HCT116 (cell line): Measurements from ENCODE around the gene MAJIN. TPM values are rescaled to one million over a fixed set of nuclear protein-coding genes. Genes with fewer than 3 reads are reported as not detected.

Experiments used
- ATAC-seq: fragments of 200-7000 bp; cut with Tn5 transposase; 2 replicates; pipeline ENCODE4 v1.9.1; 2020; ENCODE audit warnings: mild to moderate bottlenecking, moderate library complexity
- BruUV-seq: library from RNA; stranded (reverse); fragments of 400-500 nt; replicated peaks from 2 replicates; lab custom pipeline; 2021; lab: Mats Ljungman, UMichigan
- CTCF ChIA-PET: fragments of 300-600 bp; sonication (Branson Sonifier 250); formaldehyde crosslinking; loops from one replicate; lab custom pipeline; 2021; ENCODE audit warnings: antibody characterized with exemption; lab: Charles Lee
- POLR2A ChIA-PET: fragments of 300-600, 350-600 bp; sonication (Branson Sonifier 250); formaldehyde crosslinking; loops from one replicate; lab custom pipeline; 2021; ENCODE audit warnings: antibody characterized with exemption; lab: Charles Lee
- RAD21 ChIA-PET, 2 experiments: fragments of 300-600 bp; sonication (Branson Sonifier 250); formaldehyde crosslinking; loops; one replicate each; lab custom pipeline; 2023; ENCODE audit warnings: low total read pairs in 2 of 2; ENCODE audit not compliant: uncharacterized antibody in 2 of 2, unreplicated experiment in 2 of 2, low non-redundant PET in 1 of 2; lab: Charles Lee
- DNase-seq: peaks from one replicate; pipeline ENCODE4 v3.0.0-alpha.2; 2010; ENCODE audit warnings: low read depth, low spot score
- H2AFZ ChIP-seq: fragments of 200-600 bp; shearing (Covaris generic), sonication (generic); 2 replicates; pipeline ENCODE4 v1.6.1; 2017; ENCODE audit warnings: low read depth, mixed run types, mixed read lengths, antibody characterized with exemption, low read length; ENCODE audit not compliant: poor library complexity, severe bottlenecking
- H3K27ac ChIP-seq: 2 replicates; pipeline ENCODE4 v1.5.1; 2012; ENCODE audit warnings: low read depth, low read length
- H3K27me3 ChIP-seq: fragments of 200-600 bp; sonication (generic); 2 replicates; pipeline ENCODE4 v1.6.1; 2016; ENCODE audit warnings: mixed run types, low read length, mixed read lengths; ENCODE audit not compliant: insufficient read depth
- H3K36me3 ChIP-seq, 2 experiments: fragments of 200-500 bp in 1 of 2; fragments of 200-600 bp in 1 of 2; sonication (Bioruptor generic) in 1 of 2; sonication (generic) in 1 of 2; 2 replicates each; pipeline versions ENCODE4 v1.5.1 to v1.6.1; 2014 to 2016; ENCODE audit warnings: low read length in 2 of 2, inconsistent platforms in 1 of 2, mixed read lengths in 1 of 2, mixed run types in 1 of 2; ENCODE audit not compliant: insufficient read depth in 2 of 2, control insufficient read depth in 1 of 2
- H3K4me1 ChIP-seq, 2 experiments: fragments of 200-600 bp in 1 of 2; sonication (generic) in 1 of 2; 2 replicates each; pipeline versions ENCODE4 v1.5.1 to v1.6.1; 2012 to 2017; ENCODE audit warnings: low read length in 2 of 2, inconsistent platforms in 1 of 2, mild to moderate bottlenecking in 1 of 2, mixed read lengths in 1 of 2, mixed run types in 1 of 2, moderate library complexity in 1 of 2; ENCODE audit not compliant: insufficient read depth in 2 of 2, control insufficient read depth in 1 of 2
- H3K4me2 ChIP-seq: fragments of 200-600 bp; sonication (generic); 2 replicates; pipeline ENCODE4 v1.6.1; 2017; ENCODE audit warnings: mixed run types, low read length, mixed read lengths
- H3K4me3 ChIP-seq, 2 experiments: fragments of 200-600 bp in 1 of 2; sonication (generic) in 1 of 2; replicated peaks in 1 of 2; 2 replicates each; pipeline ENCODE4 v1.5.1; 2011 to 2016; ENCODE audit warnings: low read length in 2 of 2, control low read depth in 1 of 2, low read depth in 1 of 2, mild to moderate bottlenecking in 1 of 2, mixed read lengths in 1 of 2, mixed run types in 1 of 2
- H3K79me2 ChIP-seq: fragments of 200-600 bp; sonication (generic); 2 replicates; pipeline ENCODE4 v1.6.1; 2017; ENCODE audit warnings: mild to moderate bottlenecking, mixed run types, low read length, moderate library complexity, mixed read lengths; ENCODE audit not compliant: insufficient read depth
- H3K9ac ChIP-seq: fragments of 200-600 bp; sonication (generic); 2 replicates; pipeline ENCODE4 v1.6.1; 2016; ENCODE audit warnings: low read length, mixed read lengths
- H3K9me2 ChIP-seq: fragments of 200-600 bp; sonication (generic), shearing (Covaris generic); 2 replicates; pipeline ENCODE4 v1.6.1; 2017; ENCODE audit warnings: mixed run types, mild to moderate bottlenecking, moderate library complexity; ENCODE audit not compliant: insufficient read depth
- H3K9me3 ChIP-seq, 2 experiments: fragments of 200-500 bp in 1 of 2; fragments of 200-600 bp in 1 of 2; sonication (Bioruptor generic) in 1 of 2; sonication (generic) in 1 of 2; 2 replicates each; pipeline ENCODE4 v1.6.1; 2014 to 2017; ENCODE audit warnings: low read length in 2 of 2, mixed read lengths in 2 of 2, inconsistent platforms in 1 of 2, low read depth in 1 of 2, mild to moderate bottlenecking in 1 of 2, mixed run types in 1 of 2, moderate library complexity in 1 of 2; ENCODE audit not compliant: control insufficient read depth in 1 of 2, insufficient read depth in 1 of 2
- H4K20me1 ChIP-seq: fragments of 200-600 bp; sonication (generic), shearing (Covaris generic); 2 replicates; pipeline ENCODE4 v1.6.1; 2017; ENCODE audit warnings: mixed run types, mild to moderate bottlenecking, moderate library complexity; ENCODE audit not compliant: insufficient read depth
- CBX3 ChIP-seq: IDR thresholded peaks from 2 replicates; pipeline ENCODE4 v1.6.1; 2012; ENCODE audit warnings: low read depth
- CEBPB ChIP-seq: IDR thresholded peaks from 2 replicates; pipeline ENCODE4 v1.6.1; 2012; ENCODE audit warnings: low read depth
- ELF1 ChIP-seq: IDR thresholded peaks from 2 replicates; pipeline ENCODE4 v1.6.1; 2012; ENCODE audit warnings: low read depth, borderline replicate concordance
- EZH2 ChIP-seq: fragments of 200-600 bp; sonication (generic); IDR thresholded peaks from 2 replicates; pipeline ENCODE4 v1.6.1; 2017; ENCODE audit warnings: antibody characterized with exemption, mixed run types
- EZH2phosphoT487 ChIP-seq: fragments of 200-600 bp; IDR thresholded peaks from 2 replicates; pipeline ENCODE4 v1.6.1; 2018; ENCODE audit warnings: antibody characterized with exemption, borderline replicate concordance
- FOSL1 ChIP-seq: IDR thresholded peaks from 2 replicates; pipeline ENCODE4 v1.6.1; 2012; ENCODE audit warnings: low read depth
- MAX ChIP-seq: IDR thresholded peaks from 2 replicates; pipeline ENCODE4 v1.6.1; 2012
- TCF7L2 ChIP-seq: IDR thresholded peaks from 2 replicates; pipeline ENCODE4 v1.7.0; 2011; ENCODE audit warnings: borderline replicate concordance, inconsistent platforms; ENCODE audit not compliant: insufficient read depth, insufficient read length; ENCODE audit errors: extremely low read depth
- intact Hi-C: fragments of 100-400 bp; cut with micrococcal nuclease; formaldehyde crosslinking; loops from 2 replicates; pipeline ENCODE4 v1.10.0; 2022
- total RNA-seq: library from RNA; stranded (reverse); gene quantifications from one replicate; pipeline ENCODE4 v1.2.1, GENCODE V29; 2021; ENCODE audit not compliant: unreplicated experiment
- TF ChIP-seq, protein P1 (sequence below): IDR thresholded peaks from 2 replicates; pipeline ENCODE4 v1.6.1; 2011; ENCODE audit warnings: mild to moderate bottlenecking, low read length, moderate library complexity; ENCODE audit not compliant: insufficient replicate concordance; ENCODE audit errors: extremely low read depth
- TF ChIP-seq, protein P2 (sequence below), 3 experiments: fragments of 200-600 bp in 1 of 3; sonication (generic) in 1 of 3; IDR thresholded peaks in 2 of 3; conservative IDR thresholded peaks in 1 of 3; 2 replicates each; pipeline ENCODE4 v1.5.1; 2012 to 2017; ENCODE audit warnings: low read depth in 2 of 3, low read length in 2 of 3, antibody characterized with exemption in 1 of 3, borderline replicate concordance in 1 of 3, control low read depth in 1 of 3, mild to moderate bottlenecking in 1 of 3, mixed read lengths in 1 of 3, mixed run types in 1 of 3, moderate library complexity in 1 of 3; ENCODE audit not compliant: insufficient read depth in 1 of 3
- TF ChIP-seq, protein P3 (sequence below): IDR thresholded peaks from 2 replicates; pipeline ENCODE4 v1.6.1; 2012

MAJIN gene
- total RNA-seq, 1 experiment from 2014 or later, result not detected

- Histone ChIP-seq H3K4me3 (no peak overlapping the region), H4K20me1 (no peaks in the 10 kb centered on the region), H3K9me2 (no peaks in the 10 kb centered on the region), H3K9ac (no peak overlapping the region), H2AFZ (no peak overlapping the region), H3K9me3 (no peaks in the 10 kb centered on the region), H3K79me2 (no peaks in the 10 kb centered on the region), H3K4me1 (peaks cover 7 to 38% of the 10 kb centered on the region in 2 experiments; a peak in 3 of 4 replicates), H3K4me2 (no peak overlapping the region), H3K36me3 (no peaks in the 10 kb centered on the region), H3K27ac (no peak overlapping the region; the same call in 1 of the 2 replicates), H3K27me3 (no peaks in the 10 kb centered on the region)
- intact Hi-C loops, result no loop called here
- DNase-seq (no peak), ATAC-seq (no peak)
- no TSS peak for BruUV-seq
- CTCF ChIA-PET, result interaction anchor here (10.8 kb wide), 1 partner anchor 43 kb away, joined by 112 read pairs; no protein-coding TSS in a partner anchor
- POLR2A ChIA-PET, result interaction anchor here (1.3 kb wide), 1 partner anchor 42 kb away, joined by 3 read pairs; no protein-coding TSS in a partner anchor
- TF ChIP-seq TCF7L2, result no peak
- TF ChIP-seq, protein P1, sequence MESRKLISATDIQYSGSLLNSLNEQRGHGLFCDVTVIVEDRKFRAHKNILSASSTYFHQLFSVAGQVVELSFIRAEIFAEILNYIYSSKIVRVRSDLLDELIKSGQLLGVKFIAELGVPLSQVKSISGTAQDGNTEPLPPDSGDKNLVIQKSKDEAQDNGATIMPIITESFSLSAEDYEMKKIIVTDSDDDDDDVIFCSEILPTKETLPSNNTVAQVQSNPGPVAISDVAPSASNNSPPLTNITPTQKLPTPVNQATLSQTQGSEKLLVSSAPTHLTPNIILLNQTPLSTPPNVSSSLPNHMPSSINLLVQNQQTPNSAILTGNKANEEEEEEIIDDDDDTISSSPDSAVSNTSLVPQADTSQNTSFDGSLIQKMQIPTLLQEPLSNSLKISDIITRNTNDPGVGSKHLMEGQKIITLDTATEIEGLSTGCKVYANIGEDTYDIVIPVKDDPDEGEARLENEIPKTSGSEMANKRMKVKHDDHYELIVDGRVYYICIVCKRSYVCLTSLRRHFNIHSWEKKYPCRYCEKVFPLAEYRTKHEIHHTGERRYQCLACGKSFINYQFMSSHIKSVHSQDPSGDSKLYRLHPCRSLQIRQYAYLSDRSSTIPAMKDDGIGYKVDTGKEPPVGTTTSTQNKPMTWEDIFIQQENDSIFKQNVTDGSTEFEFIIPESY, result no peak
- RAD21 ChIA-PET, result no interaction called here
Observed at GRCh38 chr11:64891215-64891848, 80.6 kb downstream of the MAJIN start.

- Histone ChIP-seq H2AFZ (no peak overlapping the region), H3K9me2 (no peaks in the 10 kb centered on the region), H3K4me2 (no peak overlapping the region), H3K27ac (no peak overlapping the region), H4K20me1 (no peaks in the 10 kb centered on the region), H3K9me3 (no peaks in the 10 kb centered on the region), H3K27me3 (no peaks in the 10 kb centered on the region), H3K4me3 (no peak overlapping the region), H3K79me2 (no peaks in the 10 kb centered on the region), H3K36me3 (no peaks in the 10 kb centered on the region), H3K4me1 (peaks cover 7 to 42% of the 10 kb centered on the region in 2 experiments; a peak in 3 of 4 replicates), H3K9ac (no peak overlapping the region)
- ChIA-PET POLR2A (interaction anchor here (1.2 to 1.3 kb wide), 2 partner anchors 35 to 41 kb away, joined by 3 to 4 read pairs; no protein-coding TSS in a partner anchor), RAD21 (no interaction called here), CTCF (interaction anchor here (10.8 kb wide), 1 partner anchor 42 kb away, joined by 112 read pairs; no protein-coding TSS in a partner anchor)
- intact Hi-C loops, result no loop called here
- BruUV-seq, result no TSS peak
- DNase-seq, result no peak
- ATAC-seq, result no peak
- TF ChIP-seq, protein P2, sequence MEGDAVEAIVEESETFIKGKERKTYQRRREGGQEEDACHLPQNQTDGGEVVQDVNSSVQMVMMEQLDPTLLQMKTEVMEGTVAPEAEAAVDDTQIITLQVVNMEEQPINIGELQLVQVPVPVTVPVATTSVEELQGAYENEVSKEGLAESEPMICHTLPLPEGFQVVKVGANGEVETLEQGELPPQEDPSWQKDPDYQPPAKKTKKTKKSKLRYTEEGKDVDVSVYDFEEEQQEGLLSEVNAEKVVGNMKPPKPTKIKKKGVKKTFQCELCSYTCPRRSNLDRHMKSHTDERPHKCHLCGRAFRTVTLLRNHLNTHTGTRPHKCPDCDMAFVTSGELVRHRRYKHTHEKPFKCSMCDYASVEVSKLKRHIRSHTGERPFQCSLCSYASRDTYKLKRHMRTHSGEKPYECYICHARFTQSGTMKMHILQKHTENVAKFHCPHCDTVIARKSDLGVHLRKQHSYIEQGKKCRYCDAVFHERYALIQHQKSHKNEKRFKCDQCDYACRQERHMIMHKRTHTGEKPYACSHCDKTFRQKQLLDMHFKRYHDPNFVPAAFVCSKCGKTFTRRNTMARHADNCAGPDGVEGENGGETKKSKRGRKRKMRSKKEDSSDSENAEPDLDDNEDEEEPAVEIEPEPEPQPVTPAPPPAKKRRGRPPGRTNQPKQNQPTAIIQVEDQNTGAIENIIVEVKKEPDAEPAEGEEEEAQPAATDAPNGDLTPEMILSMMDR (IDR thresholded peaks at IDR 0.05 in 2 of 3, conservative IDR thresholded peaks at IDR 0.05 in 1 of 3; ENCODE audit: borderline replicate concordance in 1 of 3, insufficient read depth in 1 of 3, low read depth in 2 of 3, low read length in 2 of 3), result no peak
- TF ChIP-seq ELF1 (no peak), EZH2 (no peak), EZH2phosphoT487 (no peak), CEBPB (no peak), FOSL1 (no peak), CBX3 (no peak), MAX (no peak)
- TF ChIP-seq, protein P3, sequence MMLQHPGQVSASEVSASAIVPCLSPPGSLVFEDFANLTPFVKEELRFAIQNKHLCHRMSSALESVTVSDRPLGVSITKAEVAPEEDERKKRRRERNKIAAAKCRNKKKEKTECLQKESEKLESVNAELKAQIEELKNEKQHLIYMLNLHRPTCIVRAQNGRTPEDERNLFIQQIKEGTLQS, result no peak
- TF ChIP-seq, protein P1, result no peak
Observed at GRCh38 chr11:64890522-64890939, 81.4 kb downstream of the MAJIN start.
